Measurements from ENCODE around the gene INSYN1. TPM values are rescaled to one million over a fixed set of nuclear protein-coding genes. Genes with fewer than 3 reads are reported as not detected.

The INSYN1 gene
- total and polyA plus RNA-seq, 3 donors from 2014 or later = 8.9 to 18.9 (median 15.9) TPM

DNA sequence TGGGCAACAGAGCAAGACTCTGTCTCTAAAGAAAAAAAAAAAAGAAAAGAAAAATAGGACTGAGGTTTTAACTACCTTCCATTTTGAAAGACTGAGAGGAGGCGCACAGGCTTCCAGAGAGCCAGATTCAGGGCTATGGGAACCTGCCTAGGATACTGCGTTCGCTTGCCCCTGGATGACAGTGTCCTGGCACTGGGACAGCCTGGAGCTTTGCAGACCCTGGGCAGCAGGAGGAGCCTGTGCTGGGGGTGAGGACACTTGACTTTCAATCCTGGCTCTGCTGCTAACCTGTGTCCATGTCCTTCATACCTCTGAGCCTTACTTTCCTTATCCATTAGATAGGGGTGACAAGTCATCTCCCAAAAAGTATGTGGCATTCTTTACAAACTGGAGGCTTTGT, 37.7 kb downstream of the INSYN1 start:
- TF ChIP-seq POLR2A (IDR thresholded peaks at IDR 0.05) = no peak
- TF ChIP-seq, protein P1, sequence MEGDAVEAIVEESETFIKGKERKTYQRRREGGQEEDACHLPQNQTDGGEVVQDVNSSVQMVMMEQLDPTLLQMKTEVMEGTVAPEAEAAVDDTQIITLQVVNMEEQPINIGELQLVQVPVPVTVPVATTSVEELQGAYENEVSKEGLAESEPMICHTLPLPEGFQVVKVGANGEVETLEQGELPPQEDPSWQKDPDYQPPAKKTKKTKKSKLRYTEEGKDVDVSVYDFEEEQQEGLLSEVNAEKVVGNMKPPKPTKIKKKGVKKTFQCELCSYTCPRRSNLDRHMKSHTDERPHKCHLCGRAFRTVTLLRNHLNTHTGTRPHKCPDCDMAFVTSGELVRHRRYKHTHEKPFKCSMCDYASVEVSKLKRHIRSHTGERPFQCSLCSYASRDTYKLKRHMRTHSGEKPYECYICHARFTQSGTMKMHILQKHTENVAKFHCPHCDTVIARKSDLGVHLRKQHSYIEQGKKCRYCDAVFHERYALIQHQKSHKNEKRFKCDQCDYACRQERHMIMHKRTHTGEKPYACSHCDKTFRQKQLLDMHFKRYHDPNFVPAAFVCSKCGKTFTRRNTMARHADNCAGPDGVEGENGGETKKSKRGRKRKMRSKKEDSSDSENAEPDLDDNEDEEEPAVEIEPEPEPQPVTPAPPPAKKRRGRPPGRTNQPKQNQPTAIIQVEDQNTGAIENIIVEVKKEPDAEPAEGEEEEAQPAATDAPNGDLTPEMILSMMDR (IDR thresholded peaks at IDR 0.05) = no peak
- peaks cover 12% of the 10 kb centered on the region for H3K4me1 ChIP-seq
- no peaks in the 10 kb centered on the region for H3K9me3 ChIP-seq
- intact Hi-C loops (cut with DNase I; ENCODE audit: low total_unique reads) = no loop called here
- WGBS, 2 donors = 86 to 93% methylated on average over 3 of the region's 3 CpGs
- H3K4me3 ChIP-seq = no peak overlapping the region
- no peaks in the 10 kb centered on the region for H3K27me3 ChIP-seq
- H3K27ac ChIP-seq = no peak overlapping the region
- no peaks in the 10 kb centered on the region for H3K36me3 ChIP-seq (ENCODE audit: low read depth, missing control alignments)
- DNase-seq = no peak

DNA sequence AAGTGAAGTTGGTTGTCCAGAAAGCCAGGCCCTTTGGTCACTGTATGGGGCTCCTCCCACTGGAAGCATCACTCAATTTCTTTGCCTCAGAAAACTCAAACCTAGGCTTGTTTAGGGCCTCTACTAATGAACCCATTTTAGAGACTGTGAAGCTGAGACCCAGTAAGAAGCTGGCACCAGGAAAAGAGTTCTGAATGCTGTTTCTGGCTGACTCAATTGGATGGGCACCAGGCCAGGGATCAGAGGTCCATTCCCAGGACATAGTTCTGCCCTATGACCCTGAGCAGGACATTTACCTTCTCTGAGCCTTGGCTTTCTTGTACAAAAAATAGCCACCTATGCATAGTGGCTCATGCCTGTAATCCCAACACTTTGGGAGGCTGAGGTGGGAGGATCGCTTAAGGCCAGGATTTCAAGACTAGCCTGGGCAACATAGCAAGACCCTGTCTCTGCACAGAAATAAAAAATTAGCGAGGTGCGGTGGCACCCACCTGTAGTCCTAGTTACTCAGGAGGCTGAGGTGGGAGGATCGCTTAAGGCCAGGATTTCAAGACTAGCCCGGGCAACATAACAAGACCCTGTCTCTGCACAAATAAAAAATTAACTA, 38.4 kb downstream of the INSYN1 start:
- Histone ChIP-seq H3K4me1 (peaks cover 5% of the 10 kb centered on the region), H3K27ac (no peak overlapping the region), H3K4me3 (no peak overlapping the region), H3K27me3 (no peaks in the 10 kb centered on the region), H3K36me3 (ENCODE audit: low read depth, missing control alignments) (no peaks in the 10 kb centered on the region), H3K9me3 (no peaks in the 10 kb centered on the region)
- intact Hi-C loops (cut with DNase I; ENCODE audit: low total_unique reads) = no loop called here
- TF ChIP-seq, protein P1 (IDR thresholded peaks at IDR 0.05) = no peak
- TF ChIP-seq POLR2A (IDR thresholded peaks at IDR 0.05) = no peak
- 88 to 89% methylated on average over 5 of the region's 5 CpGs for WGBS, 2 donors
- no peak for DNase-seq

DNA sequence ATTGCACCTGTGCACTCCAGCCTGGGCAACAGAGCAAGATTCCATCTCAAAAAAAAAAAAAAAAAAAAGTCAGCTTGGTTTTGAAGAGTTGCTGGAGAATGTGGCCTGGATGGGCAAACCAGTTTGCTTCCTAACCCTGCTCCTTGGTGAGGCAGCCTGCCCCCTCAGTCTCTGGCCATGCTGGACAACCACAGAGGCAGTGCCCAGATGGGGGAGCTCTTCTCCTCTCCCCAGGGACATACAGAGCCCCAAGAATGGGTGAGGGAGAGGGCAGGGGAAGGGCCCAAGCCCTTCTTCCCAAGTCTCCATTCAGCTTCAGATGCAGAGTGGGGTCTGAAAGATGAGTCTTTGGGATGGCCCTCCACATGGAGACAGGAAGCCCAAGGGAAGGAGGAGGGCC, 41.0 kb downstream of the INSYN1 start:
- Histone ChIP-seq H3K27me3 (no peaks in the 10 kb centered on the region), H3K4me1 (no peaks in the 10 kb centered on the region), H3K9me3 (no peaks in the 10 kb centered on the region), H3K27ac (no peak overlapping the region), H3K36me3 (ENCODE audit: low read depth, missing control alignments) (no peaks in the 10 kb centered on the region), H3K4me3 (no peak overlapping the region)
- no peak for TF ChIP-seq POLR2A (IDR thresholded peaks at IDR 0.05)
- TF ChIP-seq, protein P1 (IDR thresholded peaks at IDR 0.05) = no peak
- peak; percentile 52 for DNase-seq
- intact Hi-C loops (cut with DNase I; ENCODE audit: low total_unique reads) = no loop called here

DNA sequence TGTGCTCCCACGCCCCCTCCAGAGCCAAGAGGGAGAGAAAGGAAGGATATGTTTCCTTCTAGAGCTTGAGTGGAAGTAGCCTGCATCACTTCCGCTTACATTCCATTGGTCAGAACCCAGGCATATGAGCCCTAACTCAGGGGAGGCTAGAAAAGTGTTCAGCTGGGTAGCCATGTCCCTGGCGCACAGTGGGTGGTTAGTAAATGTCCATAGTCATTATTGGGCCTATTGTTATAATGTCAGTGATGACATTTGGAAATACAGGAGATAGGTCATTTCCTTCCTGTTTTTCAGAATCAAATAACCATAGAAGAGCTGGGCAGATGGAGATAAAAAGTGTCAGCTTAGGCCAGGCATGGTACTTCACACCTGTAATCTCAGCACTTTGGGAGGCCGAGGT, 41.6 kb downstream of the INSYN1 start:
- Histone ChIP-seq H3K4me1 (no peaks in the 10 kb centered on the region), H3K4me3 (no peak overlapping the region), H3K27ac (no peak overlapping the region), H3K9me3 (no peaks in the 10 kb centered on the region), H3K27me3 (no peaks in the 10 kb centered on the region), H3K36me3 (ENCODE audit: low read depth, missing control alignments) (no peaks in the 10 kb centered on the region)
- DNase-seq = no peak
- WGBS, 2 donors = 90 to 99% methylated on average over 4 of the region's 4 CpGs
- intact Hi-C loops (cut with DNase I; ENCODE audit: low total_unique reads) = no loop called here
- TF ChIP-seq, protein P1 (IDR thresholded peaks at IDR 0.05) = no peak
- no peak for TF ChIP-seq POLR2A (IDR thresholded peaks at IDR 0.05)

DNA sequence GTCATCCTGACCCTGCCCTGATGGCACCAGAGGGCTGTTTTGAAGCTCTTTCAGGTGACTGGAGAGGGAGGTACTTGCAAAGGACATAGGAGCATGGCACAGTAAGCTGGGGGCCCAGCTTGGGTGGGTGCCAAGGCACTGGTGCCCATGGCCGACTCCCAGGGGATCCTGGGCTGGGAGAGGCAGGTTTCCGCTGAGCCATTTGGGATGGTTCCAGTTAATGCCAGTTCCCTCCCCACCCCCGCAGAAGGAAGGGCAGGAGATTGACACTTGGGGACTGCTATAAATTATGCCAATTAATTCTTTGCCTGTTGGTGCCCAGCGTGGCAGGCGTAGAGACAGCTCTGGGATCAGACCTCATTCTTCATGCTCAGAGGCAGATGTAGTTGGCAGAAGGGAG, 42.8 kb downstream of the INSYN1 start:
- H3K27ac ChIP-seq = no peak overlapping the region
- H3K4me3 ChIP-seq = no peak overlapping the region
- H3K4me1 ChIP-seq = peaks cover 3% of the 10 kb centered on the region
- intact Hi-C loops (cut with DNase I; ENCODE audit: low total_unique reads) = no loop called here
- H3K9me3 ChIP-seq = no peaks in the 10 kb centered on the region
- no peaks in the 10 kb centered on the region for H3K27me3 ChIP-seq
- TF ChIP-seq, protein P1 (IDR thresholded peaks at IDR 0.05) = no peak
- no peak for TF ChIP-seq POLR2A (IDR thresholded peaks at IDR 0.05)
- no peak for DNase-seq
- WGBS, 2 donors = 73 to 77% methylated on average over 5 of the region's 5 CpGs
- H3K36me3 ChIP-seq (ENCODE audit: low read depth, missing control alignments) = no peaks in the 10 kb centered on the region
